SK-N-SH treated with all-trans-retinoic acid at 6 μM for 48 hours (cell line): Measurements from ENCODE around the gene ABHD6.

ENCODE experiments used
- ARNTL ChIP-seq: fragments of 450-650 bp; formaldehyde crosslinking; IDR thresholded peaks from 2 replicates; pipeline ENCODE4 v1.5.0; 2020; ENCODE audit warnings: low read depth, mild to moderate bottlenecking, moderate library complexity, borderline replicate concordance
- BACH2 ChIP-seq: fragments of 250-450 bp; sonication (Bioruptor Pico); IDR thresholded peaks from 2 replicates; pipeline ENCODE4 v1.9.0; 2021; ENCODE audit warnings: mild to moderate bottlenecking, borderline replicate concordance
- ESRRG ChIP-seq: fragments of 250-450 bp; sonication (Bioruptor Pico); IDR thresholded peaks from 2 replicates; pipeline ENCODE4 v1.6.1; 2021; ENCODE audit warnings: mild to moderate bottlenecking
- OSR1 ChIP-seq: fragments of 250-450 bp; sonication (Bioruptor Pico); IDR thresholded peaks from 2 replicates; pipeline ENCODE4 v1.8.0; 2022; ENCODE audit warnings: moderate library complexity, mild to moderate bottlenecking, inconsistent platforms
- TOX ChIP-seq: fragments of 250-450 bp; sonication (Bioruptor Pico); IDR thresholded peaks from 2 replicates; pipeline ENCODE4 v1.8.0; 2021; ENCODE audit warnings: mild to moderate bottlenecking, moderate library complexity, borderline replicate concordance
- ZFP3 ChIP-seq: fragments of 250-450 bp; sonication (Bioruptor Pico); IDR thresholded peaks from 2 replicates; pipeline ENCODE4 v1.5.0; 2020; ENCODE audit warnings: mild to moderate bottlenecking, moderate library complexity
- ZFP30 ChIP-seq: fragments of 450-650 bp; formaldehyde crosslinking; IDR thresholded peaks from 2 replicates; pipeline ENCODE4 v1.5.0; 2022; ENCODE audit warnings: mild to moderate bottlenecking, moderate library complexity
- ZNF565 ChIP-seq: fragments of 450-650 bp; formaldehyde crosslinking; conservative IDR thresholded peaks from 2 replicates; pipeline ENCODE4 v1.5.0; 2020; ENCODE audit warnings: low read depth, mild to moderate bottlenecking, moderate library complexity
- ZNF70 ChIP-seq: fragments of 450-650 bp; formaldehyde crosslinking; IDR thresholded peaks from 2 replicates; pipeline ENCODE4 v1.5.0; 2020; ENCODE audit warnings: mild to moderate bottlenecking, moderate library complexity
- TF ChIP-seq, protein P1 (sequence below): fragments of 250-450 bp; sonication (Bioruptor Pico); IDR thresholded peaks from 2 replicates; pipeline ENCODE4 v1.5.1; 2021; ENCODE audit warnings: mild to moderate bottlenecking, moderate library complexity
- TF ChIP-seq, protein P2 (sequence below): fragments of 250-450 bp; sonication (Bioruptor Pico); IDR thresholded peaks from 2 replicates; pipeline ENCODE4 v1.8.0; 2020; ENCODE audit warnings: mild to moderate bottlenecking, moderate library complexity, borderline replicate concordance
- TF ChIP-seq, protein P3 (sequence below): fragments of 250-450 bp; sonication (Bioruptor Pico); IDR thresholded peaks from 2 replicates; pipeline ENCODE4 v1.8.0; 2021; ENCODE audit warnings: low read depth, mild to moderate bottlenecking, moderate library complexity, borderline replicate concordance

DNA sequence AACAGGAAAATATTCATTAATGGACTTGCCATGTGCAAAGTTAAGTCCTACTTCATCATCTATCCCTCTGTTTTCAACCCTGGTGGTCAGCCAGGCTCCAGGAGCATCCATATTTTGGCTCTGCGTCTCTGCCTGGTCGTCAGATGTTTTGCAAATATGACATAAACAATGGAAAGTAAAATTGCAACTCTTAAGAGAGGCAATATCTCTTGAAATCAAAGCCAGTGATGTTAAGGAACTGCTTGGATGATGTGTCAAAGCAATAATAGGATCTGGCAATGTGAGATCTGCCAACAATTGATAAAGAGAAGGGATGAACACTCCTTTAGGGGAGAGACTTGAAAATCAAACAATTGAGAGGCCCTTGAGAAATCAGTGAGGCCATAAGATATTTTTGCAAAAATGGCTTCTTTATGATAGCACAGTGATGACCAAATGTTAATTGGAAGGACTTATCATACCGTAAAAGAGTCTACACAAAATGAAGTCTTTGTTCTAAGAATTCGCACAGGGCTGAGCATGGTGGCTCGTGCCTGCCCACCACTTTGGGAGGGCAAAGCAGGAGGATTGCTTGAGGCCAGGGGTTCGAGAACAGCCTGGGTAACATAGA is 6.5 kb downstream of the ABHD6 start:
- TF ChIP-seq ZNF565 (CRISPR knock-in tag) (no peak), ZNF70 (no peak), ZFP3 (no peak), ARNTL (no peak), ESRRG (CRISPR knock-in tag) (no peak), ZFP30 (CRISPR knock-in tag) (no peak), OSR1 (CRISPR knock-in tag) (no peak), BACH2 (CRISPR knock-in tag) (no peak), TOX (CRISPR knock-in tag) (no peak)
- TF ChIP-seq, protein P1, sequence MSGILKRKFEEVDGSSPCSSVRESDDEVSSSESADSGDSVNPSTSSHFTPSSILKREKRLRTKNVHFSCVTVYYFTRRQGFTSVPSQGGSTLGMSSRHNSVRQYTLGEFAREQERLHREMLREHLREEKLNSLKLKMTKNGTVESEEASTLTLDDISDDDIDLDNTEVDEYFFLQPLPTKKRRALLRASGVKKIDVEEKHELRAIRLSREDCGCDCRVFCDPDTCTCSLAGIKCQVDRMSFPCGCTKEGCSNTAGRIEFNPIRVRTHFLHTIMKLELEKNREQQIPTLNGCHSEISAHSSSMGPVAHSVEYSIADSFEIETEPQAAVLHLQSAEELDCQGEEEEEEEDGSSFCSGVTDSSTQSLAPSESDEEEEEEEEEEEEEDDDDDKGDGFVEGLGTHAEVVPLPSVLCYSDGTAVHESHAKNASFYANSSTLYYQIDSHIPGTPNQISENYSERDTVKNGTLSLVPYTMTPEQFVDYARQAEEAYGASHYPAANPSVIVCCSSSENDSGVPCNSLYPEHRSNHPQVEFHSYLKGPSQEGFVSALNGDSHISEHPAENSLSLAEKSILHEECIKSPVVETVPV, result no peak
- TF ChIP-seq, protein P2, sequence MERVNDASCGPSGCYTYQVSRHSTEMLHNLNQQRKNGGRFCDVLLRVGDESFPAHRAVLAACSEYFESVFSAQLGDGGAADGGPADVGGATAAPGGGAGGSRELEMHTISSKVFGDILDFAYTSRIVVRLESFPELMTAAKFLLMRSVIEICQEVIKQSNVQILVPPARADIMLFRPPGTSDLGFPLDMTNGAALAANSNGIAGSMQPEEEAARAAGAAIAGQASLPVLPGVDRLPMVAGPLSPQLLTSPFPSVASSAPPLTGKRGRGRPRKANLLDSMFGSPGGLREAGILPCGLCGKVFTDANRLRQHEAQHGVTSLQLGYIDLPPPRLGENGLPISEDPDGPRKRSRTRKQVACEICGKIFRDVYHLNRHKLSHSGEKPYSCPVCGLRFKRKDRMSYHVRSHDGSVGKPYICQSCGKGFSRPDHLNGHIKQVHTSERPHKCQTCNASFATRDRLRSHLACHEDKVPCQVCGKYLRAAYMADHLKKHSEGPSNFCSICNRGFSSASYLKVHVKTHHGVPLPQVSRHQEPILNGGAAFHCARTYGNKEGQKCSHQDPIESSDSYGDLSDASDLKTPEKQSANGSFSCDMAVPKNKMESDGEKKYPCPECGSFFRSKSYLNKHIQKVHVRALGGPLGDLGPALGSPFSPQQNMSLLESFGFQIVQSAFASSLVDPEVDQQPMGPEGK, result no peak
- TF ChIP-seq, protein P3, sequence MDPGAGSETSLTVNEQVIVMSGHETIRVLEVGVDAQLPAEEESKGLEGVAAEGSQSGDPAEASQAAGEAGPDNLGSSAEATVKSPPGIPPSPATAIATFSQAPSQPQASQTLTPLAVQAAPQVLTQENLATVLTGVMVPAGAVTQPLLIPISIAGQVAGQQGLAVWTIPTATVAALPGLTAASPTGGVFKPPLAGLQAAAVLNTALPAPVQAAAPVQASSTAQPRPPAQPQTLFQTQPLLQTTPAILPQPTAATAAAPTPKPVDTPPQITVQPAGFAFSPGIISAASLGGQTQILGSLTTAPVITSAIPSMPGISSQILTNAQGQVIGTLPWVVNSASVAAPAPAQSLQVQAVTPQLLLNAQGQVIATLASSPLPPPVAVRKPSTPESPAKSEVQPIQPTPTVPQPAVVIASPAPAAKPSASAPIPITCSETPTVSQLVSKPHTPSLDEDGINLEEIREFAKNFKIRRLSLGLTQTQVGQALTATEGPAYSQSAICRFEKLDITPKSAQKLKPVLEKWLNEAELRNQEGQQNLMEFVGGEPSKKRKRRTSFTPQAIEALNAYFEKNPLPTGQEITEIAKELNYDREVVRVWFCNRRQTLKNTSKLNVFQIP (CRISPR knock-in tag), result no peak
